Lower leg skin (tissue), 3 donors: Measurements from ENCODE around the gene NTF4.

ENCODE experiments used
- CTCF ChIP-seq, 3 donors: fragments of 450-650 bp; IDR thresholded peaks; one replicate each; pipeline ENCODE4 v1.5.1; 2016; ENCODE audit warnings: antibody characterized with exemption in 3 of 3, mild to moderate bottlenecking in 3 of 3, moderate library complexity in 2 of 3
- POLR2A ChIP-seq, 2 donors: fragments of 450-650 bp; IDR thresholded peaks; one replicate each; pipeline ENCODE4 v1.6.1; 2016 to 2017; ENCODE audit warnings: antibody characterized with exemption in 2 of 2, mild to moderate bottlenecking in 1 of 2, moderate library complexity in 1 of 2

- TF ChIP-seq CTCF (IDR thresholded peaks at IDR 0.05) (no peak), POLR2A (IDR thresholded peaks at IDR 0.05) (no peak)
Observed at GRCh38 chr19:49098795-49099194, 34.2 kb upstream of the NTF4 start.
